GM12878 (cell line): Measurements from ENCODE around the gene SHQ1. TPM values are rescaled to one million over a fixed set of nuclear protein-coding genes. Genes with fewer than 3 reads are reported as not detected.

Experiments used
- ATAC-seq: fragments of 200-7000 bp; cut with Tn5 transposase; 3 replicates; pipeline ENCODE4 v1.9.1; 2020; ENCODE audit warnings: mild to moderate bottlenecking, moderate library complexity
- BruUV-seq: library from RNA; stranded (reverse); fragments of 400-500 nt; replicated peaks from 2 replicates; lab custom pipeline; 2021; lab: Mats Ljungman, UMichigan
- CTCF ChIA-PET: fragments of 300-600 bp; sonication (Branson Sonifier 250); formaldehyde crosslinking; extraction: SDS; loops from one replicate; lab custom pipeline; 2021; ENCODE audit warnings: inconsistent platforms; lab: Yijun Ruan, JAX
- POLR2A ChIA-PET: fragments of 350-600 bp; formaldehyde crosslinking; extraction: SDS; loops from one replicate; lab custom pipeline; 2021; ENCODE audit warnings: inconsistent platforms; lab: Charles Lee
- RAD21 ChIA-PET: fragments of 300-600 bp; sonication (Branson Sonifier 250); formaldehyde crosslinking; loops from one replicate; lab custom pipeline; 2023; ENCODE audit warnings: antibody characterized with exemption; ENCODE audit not compliant: unreplicated experiment; lab: Charles Lee
- SMC1A ChIA-PET: fragments of 300-600 bp; sonication (Branson Sonifier 250); formaldehyde crosslinking; loops from one replicate; lab custom pipeline; 2023; ENCODE audit not compliant: unreplicated experiment, uncharacterized antibody; lab: Charles Lee
- DNase-seq: peaks from one replicate; pipeline ENCODE4 v3.0.0-alpha.2; 2011; ENCODE audit warnings: low read depth, low spot score
- FAIRE-seq: peaks from 3 replicates; lab custom pipeline; 2011; peaks lifted over from hg19 to GRCh38; lab: Jason Lieb, UNC
- H2AFZ ChIP-seq: 2 replicates; pipeline ENCODE4 v1.6.0; 2011; ENCODE audit warnings: low read depth, low read length, control low read depth; ENCODE audit not compliant: control insufficient read depth
- H3K27ac ChIP-seq: 2 replicates; pipeline ENCODE4 v1.5.1; 2011; ENCODE audit warnings: control low read depth; ENCODE audit not compliant: control insufficient read depth, insufficient read depth
- H3K27me3 ChIP-seq, 2 experiments: replicated peaks in 1 of 2; 2 replicates each; pipeline versions ENCODE4 v1.6.0 to v1.6.1; 2011; ENCODE audit warnings: low read length in 1 of 2; ENCODE audit not compliant: control insufficient read depth in 2 of 2, insufficient read depth in 2 of 2
- H3K36me3 ChIP-seq, 2 experiments: 2 replicates each; pipeline ENCODE4 v1.5.1; 2011; ENCODE audit warnings: low read length in 1 of 2; ENCODE audit not compliant: control insufficient read depth in 2 of 2, insufficient read depth in 2 of 2
- H3K4me1 ChIP-seq: 2 replicates; pipeline ENCODE4 v1.6.1; 2011; ENCODE audit warnings: mild to moderate bottlenecking, low read length, moderate library complexity, mixed read lengths; ENCODE audit not compliant: control insufficient read depth, insufficient read depth
- H3K4me2 ChIP-seq: 2 replicates; pipeline ENCODE4 v1.6.0; 2011; ENCODE audit warnings: control low read depth; ENCODE audit not compliant: control insufficient read depth, insufficient read depth
- H3K4me3 ChIP-seq: fragments of 200-600 bp; sonication (generic); 2 replicates; pipeline ENCODE4 v1.5.1; 2016
- H3K79me2 ChIP-seq: 2 replicates; pipeline ENCODE4 v1.6.0; 2011; ENCODE audit warnings: low read length; ENCODE audit not compliant: control insufficient read depth, insufficient read depth
- H3K9ac ChIP-seq: 2 replicates; pipeline ENCODE4 v1.8.0; 2011; ENCODE audit warnings: low read length, control low read depth, mixed read lengths; ENCODE audit not compliant: control insufficient read depth, insufficient read depth
- H3K9me3 ChIP-seq: replicated peaks from 3 replicates; pipeline ENCODE4 v1.5.1; 2011; ENCODE audit warnings: mild to moderate bottlenecking, low read length; ENCODE audit not compliant: control insufficient read depth, insufficient read depth
- H4K20me1 ChIP-seq: 2 replicates; pipeline ENCODE4 v1.6.0; 2011; ENCODE audit not compliant: control insufficient read depth, insufficient read depth
- BMI1 ChIP-seq: fragments of 450-650 bp; IDR thresholded peaks from 2 replicates; pipeline ENCODE4 v1.6.1; 2016; ENCODE audit warnings: mild to moderate bottlenecking, moderate library complexity, borderline replicate concordance
- BRCA1 ChIP-seq: IDR thresholded peaks from 2 replicates; pipeline ENCODE4 v1.6.1; 2011; ENCODE audit warnings: low read depth, low read length, improper control_type of control experiment
- CBFB ChIP-seq: IDR thresholded peaks from 2 replicates; pipeline ENCODE4 v1.6.1; 2016; ENCODE audit warnings: antibody characterized with exemption, low read depth
- CHD2 ChIP-seq: IDR thresholded peaks from 2 replicates; pipeline ENCODE4 v1.6.1; 2011; ENCODE audit warnings: low read depth, low read length, improper control_type of control experiment, borderline replicate concordance
- CUX1 ChIP-seq: IDR thresholded peaks from 2 replicates; pipeline ENCODE4 v1.6.1; 2012; ENCODE audit warnings: improper control_type of control experiment, low read depth, low read length; ENCODE audit not compliant: insufficient replicate concordance
- EGR1 ChIP-seq, 2 experiments: IDR thresholded peaks; 1 replicate in 1 of 2; 2 replicates in 1 of 2; pipeline ENCODE4 v1.6.1; 2011 to 2012; ENCODE audit warnings: low read depth in 2 of 2, low read length in 2 of 2, borderline replicate concordance in 1 of 2, mild to moderate bottlenecking in 1 of 2, moderate library complexity in 1 of 2
- HDGF ChIP-seq: fragments of 450-650 bp; IDR thresholded peaks from 2 replicates; pipeline ENCODE4 v1.6.1; 2016; ENCODE audit warnings: antibody characterized with exemption
- IRF4 ChIP-seq: IDR thresholded peaks from 2 replicates; pipeline ENCODE4 v1.6.1; 2011; ENCODE audit warnings: low read depth, low read length
- MXI1 ChIP-seq: fragments of 150-350 bp; IDR thresholded peaks from 2 replicates; pipeline ENCODE4 v1.6.1; 2011; ENCODE audit warnings: low read depth, mild to moderate bottlenecking, inconsistent platforms, low read length, improper control_type of control experiment
- SIN3A ChIP-seq: IDR thresholded peaks from 2 replicates; pipeline ENCODE4 v1.6.1; 2012; ENCODE audit warnings: low read depth, low read length, improper control_type of control experiment
- TAF1 ChIP-seq: IDR thresholded peaks from 2 replicates; pipeline ENCODE4 v1.6.1; 2011; ENCODE audit warnings: mild to moderate bottlenecking, low read depth, low read length, borderline replicate concordance
- TCF7 ChIP-seq: IDR thresholded peaks from 2 replicates; pipeline ENCODE4 v1.6.1; 2014; ENCODE audit warnings: antibody characterized with exemption, borderline replicate concordance
- ZBTB4 ChIP-seq: fragments of 450-650 bp; formaldehyde crosslinking; IDR thresholded peaks from 2 replicates; pipeline ENCODE4 v1.4.0; 2022; ENCODE audit warnings: mild to moderate bottlenecking, moderate library complexity
- WGBS: methylation state at CpG from one replicate; pipeline ENCODE4 v1.1.6; 2016; ENCODE audit warnings: low lambda C conversion rate; ENCODE audit not compliant: insufficient replicate concordance, insufficient coverage; ENCODE audit errors: missing lambda C conversion rate; 5-methylcytosine and 5-hydroxymethylcytosine counted together
- in situ Hi-C: fragments of 300-500 bp; cut with MboI; formaldehyde crosslinking; loops from 9 replicates; pipeline ENCODE4 v1.14.3; 2018; ENCODE audit warnings: mixed read lengths
- intact Hi-C: fragments of 100-400 bp; cut with micrococcal nuclease; formaldehyde crosslinking; loops from one replicate; pipeline ENCODE4 v1.14.2; 2022; ENCODE audit not compliant: unreplicated experiment
- polyA plus RNA-seq, 11 experiments: library from polyadenylated mRNA; depleted of rRNA in 4 of 11; unstranded in 6 of 11; stranded (reverse) in 5 of 11; fragments of >200 nt; fragmentation: Nextera tagmentation in 4 of 11; fragmentation: Illumina TruSeq in 1 of 11; extraction: Ambion mirVana in 4 of 11; extraction: Trizol in 1 of 11; gene quantifications; 1 replicate in 1 of 11; 2 replicates in 10 of 11; pipeline versions ENCODE4 v1.2.1 to v1.2.3, GENCODE V29; 2011 to 2016; ENCODE audit warnings: inconsistent platforms in 2 of 11, missing spikeins in 2 of 11, low read depth in 1 of 11
- total RNA-seq, 4 experiments: library from RNA; depleted of rRNA in 3 of 4; stranded (reverse); fragments of >200 nt in 3 of 4; fragmentation: Illumina TruSeq in 1 of 4; extraction: Trizol in 1 of 4; gene quantifications; 2 replicates each; pipeline versions ENCODE4 v1.2.1 to v1.2.3, GENCODE V29; 2013 to 2021
- TF ChIP-seq, protein P1 (sequence below): fragments of 450-650 bp; IDR thresholded peaks from 2 replicates; pipeline ENCODE4 v1.6.1; 2016; ENCODE audit warnings: mild to moderate bottlenecking

Gene SHQ1
- total and polyA plus RNA-seq, 10 of the 15 experiments (the other 5 are each of a cell fraction or from before 2014, with no cell fraction given), result 12.6 to 51.7 (median 24.5) TPM

DNA sequence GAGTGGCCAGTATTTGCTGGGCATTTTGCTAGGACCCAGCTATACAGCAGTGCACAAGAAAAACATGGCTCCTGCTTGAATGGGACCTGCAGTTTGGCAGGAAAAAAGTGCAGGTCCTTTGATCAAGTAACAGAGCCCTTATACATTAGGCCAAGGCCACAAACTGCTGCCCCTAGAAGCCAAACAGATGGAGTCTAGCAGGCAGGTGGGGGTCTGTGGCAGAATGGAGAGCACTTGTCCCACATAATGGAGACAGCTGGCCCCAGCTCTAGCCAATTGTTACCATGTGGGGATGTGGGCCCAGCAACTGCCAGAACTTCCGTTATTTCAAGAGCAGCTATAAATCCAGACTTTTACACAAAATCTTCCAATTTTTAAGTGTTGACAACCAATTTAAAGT, 79.3 kb downstream of the SHQ1 start (continued):
- no peak for TF ChIP-seq CUX1
- TF ChIP-seq HDGF, result no peak

GRCh38 chr3:72768481-72768880, 79.8 kb downstream of the SHQ1 start:
- ATAC-seq (no peak), FAIRE-seq (no peak), DNase-seq (no peak)
- no peak overlapping the region for H3K4me3 ChIP-seq
- H3K27ac ChIP-seq, result no peak overlapping the region
- in situ Hi-C loops, result no loop called here
- CTCF ChIA-PET, result interaction anchor here (1.9 kb wide), 1 partner anchor 103 kb away, joined by 4 read pairs; no protein-coding TSS in a partner anchor
- POLR2A ChIA-PET, result no interaction called here
- H3K4me1 ChIP-seq, result no peaks in the 10 kb centered on the region
- H4K20me1 ChIP-seq, result no peaks in the 10 kb centered on the region
- 96% methylated on average over 6 of the region's 6 CpGs for WGBS
- SMC1A ChIA-PET, result interaction anchor here (1.5 kb wide), 1 partner anchor 43 kb away, joined by 3 read pairs; no protein-coding TSS in a partner anchor
- intact Hi-C loops, result no loop called here
- H3K79me2 ChIP-seq, result no peaks in the 10 kb centered on the region
- no TSS peak for BruUV-seq
- H3K27me3 ChIP-seq, result no peaks in the 10 kb centered on the region
- H3K36me3 ChIP-seq, result peaks cover 2 to 4% of the 10 kb centered on the region in 2 experiments; a peak in 3 of 4 replicates
- no peak overlapping the region for H3K9ac ChIP-seq
- H2AFZ ChIP-seq, result no peak overlapping the region
- RAD21 ChIA-PET, result no interaction called here
- no peaks in the 10 kb centered on the region for H3K9me3 ChIP-seq
- no peak overlapping the region for H3K4me2 ChIP-seq
- TF ChIP-seq TCF7 (no peak), BMI1 (no peak), MXI1 (no peak), CBFB (no peak), TAF1 (no peak), ZBTB4 (no peak), SIN3A (no peak), CHD2 (no peak), IRF4 (no peak), EGR1 (IDR thresholded peaks at IDR 0.05; ENCODE audit: borderline replicate concordance in 1 of 2, low read depth in 2 of 2, low read length in 2 of 2) (no peak), BRCA1 (no peak)
- TF ChIP-seq, protein P1, sequence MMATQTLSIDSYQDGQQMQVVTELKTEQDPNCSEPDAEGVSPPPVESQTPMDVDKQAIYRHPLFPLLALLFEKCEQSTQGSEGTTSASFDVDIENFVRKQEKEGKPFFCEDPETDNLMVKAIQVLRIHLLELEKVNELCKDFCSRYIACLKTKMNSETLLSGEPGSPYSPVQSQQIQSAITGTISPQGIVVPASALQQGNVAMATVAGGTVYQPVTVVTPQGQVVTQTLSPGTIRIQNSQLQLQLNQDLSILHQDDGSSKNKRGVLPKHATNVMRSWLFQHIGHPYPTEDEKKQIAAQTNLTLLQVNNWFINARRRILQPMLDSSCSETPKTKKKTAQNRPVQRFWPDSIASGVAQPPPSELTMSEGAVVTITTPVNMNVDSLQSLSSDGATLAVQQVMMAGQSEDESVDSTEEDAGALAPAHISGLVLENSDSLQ, result no peak
